ENCODE results near the gene PHF3. TPM values are rescaled to one million over a fixed set of nuclear protein-coding genes. Genes with fewer than 3 reads are reported as not detected.

PHF3 gene
- total and polyA plus RNA-seq, 2 donors (not counting 1 experiment from before 2014, with no cell fraction given), result 13.5 to 111 TPM

DNA sequence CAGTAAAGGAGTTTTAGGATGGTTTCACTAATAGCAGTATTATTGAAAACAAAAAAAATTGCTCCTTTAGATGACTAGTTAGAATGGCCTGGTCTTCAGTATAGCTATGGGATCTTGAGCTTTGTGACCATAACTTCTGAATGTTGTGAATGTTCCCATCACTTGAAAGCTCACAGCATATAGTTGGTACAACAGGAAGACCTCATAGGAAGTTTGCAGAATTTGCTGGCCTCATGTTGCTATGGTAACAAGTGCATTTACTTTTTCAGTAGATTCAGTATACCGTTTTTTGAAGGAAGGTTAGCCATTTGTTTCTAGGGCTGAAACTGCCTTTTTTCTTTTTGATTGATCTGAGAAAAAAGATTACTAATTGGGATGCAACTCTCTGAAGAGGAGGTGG is 8.3 kb downstream of the PHF3 start:
- CTCF ChIA-PET, result no interaction called here
- peak overlapping the region in 1 of 2 donors; percentile 2 for H3K27ac ChIP-seq (ENCODE audit: low read length in 2 of 2)
- POLR2A ChIA-PET, result no interaction called here
- ATAC-seq (ENCODE audit: low read depth) (no peak), DNase-seq (peak; percentile 40)
- H4K20me1 ChIP-seq (ENCODE audit: control insufficient read depth, insufficient read depth, low read length, poor library complexity, severe bottlenecking), result peaks cover 76% of the 10 kb centered on the region
- no peak overlapping the region for H3K4me3 Mint-ChIP-seq
- H3K4me1 ChIP-seq (ENCODE audit: control insufficient read depth in 2 of 2, insufficient read depth in 2 of 2, low read length in 2 of 2), result peaks cover 11 to 25% of the 10 kb centered on the region in 2 donors
- H3K27ac Mint-ChIP-seq, result no peak overlapping the region
- H3K9me3 Mint-ChIP-seq (ENCODE audit: insufficient read depth), result no peaks in the 10 kb centered on the region
- H3K27me3 ChIP-seq (replicated peaks in 1 of 4; ENCODE audit: control extremely low read depth in 1 of 4, control insufficient read depth in 3 of 4, insufficient read depth in 4 of 4, low read length in 3 of 4), result no peaks in the 10 kb centered on the region
- H3K4me3 ChIP-seq (ENCODE audit: control extremely low read depth in 1 of 5, extremely low read depth in 1 of 5, insufficient read depth in 1 of 5, low read depth in 2 of 5, low read length in 4 of 5), result no peak overlapping the region
- H3K79me2 ChIP-seq (ENCODE audit: control insufficient read depth, insufficient read depth, low read length), result peaks cover 100% of the 10 kb centered on the region
- no peak overlapping the region for H3K9ac ChIP-seq (ENCODE audit: low read length)
- H2AFZ ChIP-seq (ENCODE audit: insufficient read depth, low read depth, low read length, poor library complexity, severe bottlenecking), result no peak overlapping the region
- no peak for TF ChIP-seq EZH2 (IDR thresholded peaks at IDR 0.05; ENCODE audit: borderline replicate concordance, insufficient read depth, low read depth, low read length, poor library complexity, severe bottlenecking)
- TF ChIP-seq, protein P1, sequence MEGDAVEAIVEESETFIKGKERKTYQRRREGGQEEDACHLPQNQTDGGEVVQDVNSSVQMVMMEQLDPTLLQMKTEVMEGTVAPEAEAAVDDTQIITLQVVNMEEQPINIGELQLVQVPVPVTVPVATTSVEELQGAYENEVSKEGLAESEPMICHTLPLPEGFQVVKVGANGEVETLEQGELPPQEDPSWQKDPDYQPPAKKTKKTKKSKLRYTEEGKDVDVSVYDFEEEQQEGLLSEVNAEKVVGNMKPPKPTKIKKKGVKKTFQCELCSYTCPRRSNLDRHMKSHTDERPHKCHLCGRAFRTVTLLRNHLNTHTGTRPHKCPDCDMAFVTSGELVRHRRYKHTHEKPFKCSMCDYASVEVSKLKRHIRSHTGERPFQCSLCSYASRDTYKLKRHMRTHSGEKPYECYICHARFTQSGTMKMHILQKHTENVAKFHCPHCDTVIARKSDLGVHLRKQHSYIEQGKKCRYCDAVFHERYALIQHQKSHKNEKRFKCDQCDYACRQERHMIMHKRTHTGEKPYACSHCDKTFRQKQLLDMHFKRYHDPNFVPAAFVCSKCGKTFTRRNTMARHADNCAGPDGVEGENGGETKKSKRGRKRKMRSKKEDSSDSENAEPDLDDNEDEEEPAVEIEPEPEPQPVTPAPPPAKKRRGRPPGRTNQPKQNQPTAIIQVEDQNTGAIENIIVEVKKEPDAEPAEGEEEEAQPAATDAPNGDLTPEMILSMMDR (IDR thresholded peaks at IDR 0.05), result no peak
- no CpG with 5 or more reads among the region's 1 CpG for WGBS (ENCODE audit: insufficient coverage)
- no peaks in the 10 kb centered on the region for H3K27me3 Mint-ChIP-seq
- intact Hi-C loops (cut with micrococcal nuclease), result no loop called here
- peak overlapping the region; percentile 21 for H3K4me2 ChIP-seq (replicated peaks; ENCODE audit: low read depth, low read length, poor library complexity, severe bottlenecking)
- peaks cover 65% of the 10 kb centered on the region for H3K4me1 Mint-ChIP-seq
- no peaks in the 10 kb centered on the region for H3K9me3 ChIP-seq (ENCODE audit: control extremely low read depth in 1 of 3, control insufficient read depth in 2 of 3, insufficient read depth in 1 of 3, low read length in 2 of 3)
- H3K36me3 ChIP-seq (replicated peaks in 1 of 2; ENCODE audit: control extremely low read depth in 1 of 2, control insufficient read depth in 1 of 2, extremely low read depth in 1 of 2, insufficient read depth in 2 of 2, low read length in 1 of 2), result peaks cover 7 to 14% of the 10 kb centered on the region in 2 experiments

DNA sequence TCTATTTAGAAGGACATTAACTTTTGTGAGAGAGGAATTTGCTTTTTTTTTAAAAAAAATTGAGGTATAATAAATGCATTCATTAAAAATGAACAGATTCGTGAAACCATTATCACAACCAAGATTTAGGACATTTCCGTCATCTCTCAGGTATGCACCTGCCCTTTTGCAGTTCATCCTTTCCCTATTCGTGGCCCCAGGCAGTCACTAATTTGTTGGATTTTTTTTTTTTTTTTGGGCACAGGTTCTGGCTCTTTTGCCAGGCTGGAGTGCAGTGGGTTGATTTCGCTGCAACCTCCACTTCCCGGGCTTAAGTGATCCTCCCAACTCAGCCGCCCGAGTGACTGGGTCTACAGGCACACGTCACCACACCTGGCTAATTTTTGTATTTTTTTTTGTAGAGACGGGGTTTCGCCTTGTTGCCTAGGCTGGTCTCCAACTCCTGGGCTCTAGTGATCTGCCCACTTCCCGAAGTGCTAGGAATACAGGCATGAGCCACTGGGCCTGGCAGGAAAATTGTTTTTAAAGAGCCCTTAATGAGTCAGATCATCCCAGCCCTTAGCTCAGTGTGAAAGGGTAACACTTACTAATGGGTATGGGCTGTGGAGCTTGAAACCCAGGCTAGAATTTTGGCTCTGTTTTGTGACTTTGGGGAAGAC is 9.2 kb downstream of the PHF3 start:
- Mint-ChIP-seq H3K27ac (no peak overlapping the region), H3K4me3 (no peak overlapping the region), H3K9me3 (ENCODE audit: insufficient read depth) (no peaks in the 10 kb centered on the region), H3K27me3 (no peaks in the 10 kb centered on the region), H3K4me1 (peaks cover 60% of the 10 kb centered on the region)
- no peak for ATAC-seq (ENCODE audit: low read depth)
- WGBS (ENCODE audit: insufficient coverage), result 97% methylated on average over 6 of the region's 11 CpGs
- Histone ChIP-seq H4K20me1 (ENCODE audit: control insufficient read depth, insufficient read depth, low read length, poor library complexity, severe bottlenecking) (peaks cover 75% of the 10 kb centered on the region), H2AFZ (ENCODE audit: insufficient read depth, low read depth, low read length, poor library complexity, severe bottlenecking) (no peak overlapping the region), H3K4me1 (ENCODE audit: control insufficient read depth in 2 of 2, insufficient read depth in 2 of 2, low read length in 2 of 2) (peaks cover 11 to 15% of the 10 kb centered on the region in 2 donors), H3K27me3 (replicated peaks in 1 of 4; ENCODE audit: control extremely low read depth in 1 of 4, control insufficient read depth in 3 of 4, insufficient read depth in 4 of 4, low read length in 3 of 4) (no peaks in the 10 kb centered on the region), H3K27ac (ENCODE audit: low read length in 2 of 2) (no peak overlapping the region), H3K4me3 (ENCODE audit: control extremely low read depth in 1 of 5, extremely low read depth in 1 of 5, insufficient read depth in 1 of 5, low read depth in 2 of 5, low read length in 4 of 5) (no peak overlapping the region), H3K9ac (ENCODE audit: low read length) (no peak overlapping the region), H3K79me2 (ENCODE audit: control insufficient read depth, insufficient read depth, low read length) (peaks cover 100% of the 10 kb centered on the region), H3K36me3 (replicated peaks in 1 of 2; ENCODE audit: control extremely low read depth in 1 of 2, control insufficient read depth in 1 of 2, extremely low read depth in 1 of 2, insufficient read depth in 2 of 2, low read length in 1 of 2) (peaks cover 7 to 14% of the 10 kb centered on the region in 2 experiments), H3K4me2 (replicated peaks; ENCODE audit: low read depth, low read length, poor library complexity, severe bottlenecking) (no peak overlapping the region), H3K9me3 (ENCODE audit: control extremely low read depth in 1 of 3, control insufficient read depth in 2 of 3, insufficient read depth in 1 of 3, low read length in 2 of 3) (no peaks in the 10 kb centered on the region)
- ChIA-PET POLR2A (interaction anchor here (0.6 kb wide), 1 partner anchor 20 kb away, joined by 6 read pairs; no protein-coding TSS in a partner anchor), CTCF (interaction anchor here (1.2 to 1.4 kb wide), 2 partner anchors 15 to 46 kb away, joined by 3 to 4 read pairs; no protein-coding TSS in a partner anchor)
- no peak for TF ChIP-seq EZH2 (IDR thresholded peaks at IDR 0.05; ENCODE audit: borderline replicate concordance, insufficient read depth, low read depth, low read length, poor library complexity, severe bottlenecking)
- TF ChIP-seq, protein P1 (IDR thresholded peaks at IDR 0.05), result no peak
- intact Hi-C loops (cut with micrococcal nuclease), result no loop called here
- DNase-seq, result no peak
